Liver (tissue), 9 donors: ENCODE results near the gene MPRIP. TPM values are rescaled to one million over a fixed set of nuclear protein-coding genes. Genes with fewer than 3 reads are reported as not detected.

Experiments
- DNase-seq: peaks from one replicate; pipeline ENCODE4 v3.0.0-alpha.2; 2017; ENCODE audit warnings: low spot score
- H3K27ac ChIP-seq, 2 donors: one replicate each; pipeline ENCODE4 v1.7.0; 2013; ENCODE audit warnings: inconsistent platforms in 2 of 2, low read length in 2 of 2, control low read depth in 1 of 2, low read depth in 1 of 2, mild to moderate bottlenecking in 1 of 2
- H3K27me3 ChIP-seq, 4 donors: one replicate each; pipeline versions ENCODE4 v1.6.1 to v1.7.0; 2013; ENCODE audit warnings: low read length in 3 of 4, inconsistent platforms in 1 of 4, mild to moderate bottlenecking in 1 of 4, moderate library complexity in 1 of 4; ENCODE audit not compliant: control insufficient read depth in 4 of 4, insufficient read depth in 4 of 4
- H3K36me3 ChIP-seq, 4 donors: one replicate each; pipeline versions ENCODE4 v1.6.1 to v1.7.0; 2013; ENCODE audit warnings: low read length in 3 of 4, mild to moderate bottlenecking in 3 of 4, low read depth in 1 of 4, moderate library complexity in 1 of 4; ENCODE audit not compliant: control insufficient read depth in 4 of 4, insufficient read depth in 3 of 4
- H3K4me1 ChIP-seq, 4 donors: one replicate each; pipeline versions ENCODE4 v1.6.1 to v1.7.0; 2013; ENCODE audit warnings: low read length in 3 of 4, mild to moderate bottlenecking in 3 of 4, moderate library complexity in 1 of 4; ENCODE audit not compliant: control insufficient read depth in 4 of 4, insufficient read depth in 4 of 4
- H3K4me3 ChIP-seq, 3 donors: one replicate each; pipeline versions ENCODE4 v1.6.1 to v1.7.0; 2013; ENCODE audit warnings: low read length in 3 of 3, control low read depth in 1 of 3, low read depth in 1 of 3, mild to moderate bottlenecking in 1 of 3
- H3K9ac ChIP-seq, 2 donors: one replicate each; pipeline ENCODE4 v1.7.0; 2013; ENCODE audit warnings: low read length in 2 of 2, mild to moderate bottlenecking in 2 of 2, moderate library complexity in 2 of 2, control low read depth in 1 of 2, low read depth in 1 of 2
- H3K9me3 ChIP-seq, 4 donors: one replicate each; pipeline versions ENCODE4 v1.6.1 to v1.7.0; 2013; ENCODE audit warnings: low read length in 3 of 4; ENCODE audit not compliant: control insufficient read depth in 4 of 4
- EGR1 ChIP-seq, 2 donors: IDR thresholded peaks; 2 replicates each; pipeline ENCODE4 v1.6.1; 2016 to 2018; ENCODE audit warnings: antibody characterized with exemption in 2 of 2, low read depth in 2 of 2
- FOXA1 ChIP-seq: IDR thresholded peaks from 2 replicates; pipeline ENCODE4 v1.6.1; 2016; ENCODE audit warnings: antibody characterized with exemption
- FOXA2 ChIP-seq: IDR thresholded peaks from 2 replicates; pipeline ENCODE4 v1.6.1; 2016; ENCODE audit warnings: antibody characterized with exemption
- HNF4A ChIP-seq, 2 donors: conservative IDR thresholded peaks; 2 replicates each; pipeline ENCODE4 v1.6.1; 2016; ENCODE audit warnings: antibody characterized with exemption in 2 of 2, mild to moderate bottlenecking in 2 of 2
- HNF4G ChIP-seq: IDR thresholded peaks from 2 replicates; pipeline ENCODE4 v1.6.1; 2016; ENCODE audit warnings: antibody characterized with exemption
- JUND ChIP-seq, 2 donors: IDR thresholded peaks; 2 replicates each; pipeline ENCODE4 v1.6.1; 2016; ENCODE audit warnings: antibody characterized with exemption in 2 of 2
- NR2F2 ChIP-seq: IDR thresholded peaks from 2 replicates; pipeline ENCODE4 v1.6.1; 2016; ENCODE audit warnings: antibody characterized with exemption
- RAD21 ChIP-seq, 2 donors: IDR thresholded peaks; 2 replicates each; pipeline ENCODE4 v1.6.1; 2016; ENCODE audit warnings: antibody characterized with exemption in 2 of 2, mild to moderate bottlenecking in 2 of 2
- REST ChIP-seq: IDR thresholded peaks from 2 replicates; pipeline ENCODE4 v1.6.1; 2016; ENCODE audit warnings: antibody characterized with exemption, mild to moderate bottlenecking
- SP1 ChIP-seq: IDR thresholded peaks from 2 replicates; pipeline ENCODE4 v1.6.1; 2018; ENCODE audit warnings: antibody characterized with exemption, mild to moderate bottlenecking
- TAF1 ChIP-seq: conservative IDR thresholded peaks from 2 replicates; pipeline ENCODE4 v1.6.1; 2016; ENCODE audit warnings: antibody characterized with exemption, mild to moderate bottlenecking
- ZBTB33 ChIP-seq: IDR thresholded peaks from 2 replicates; pipeline ENCODE4 v1.6.1; 2016; ENCODE audit warnings: antibody characterized with exemption
- WGBS: extraction: QIAGEN DNeasy Blood & Tissue Kit; methylation state at CpG from one replicate; pipeline ENCODE4 v1.1.7; 2013; 5-methylcytosine and 5-hydroxymethylcytosine counted together
- polyA plus RNA-seq, 2 donors: library from polyadenylated mRNA; stranded (reverse) in 1 of 2; unstranded in 1 of 2; fragments of 200-250 nt in 1 of 2; fragments of >200 nt in 1 of 2; fragmentation: Nextera tagmentation in 1 of 2; extraction: Ambion mirVana in 1 of 2; gene quantifications; one replicate each; pipeline versions ENCODE4 v1.2.1 to v1.2.3, GENCODE V29; 2013 to 2015
- total RNA-seq, 2 donors: library from RNA; depleted of rRNA; stranded (reverse); fragments of >200 nt; gene quantifications; one replicate each; pipeline ENCODE4 v1.2.3, GENCODE V29; 2014
- TF ChIP-seq, protein P1 (sequence below): fragments of 150-350 bp; IDR thresholded peaks from 2 replicates; pipeline ENCODE4 v1.5.1; 2017; ENCODE audit warnings: improper control_type of control experiment, low read depth, low read length; ENCODE audit not compliant: missing input control
- TF ChIP-seq, protein P2 (sequence below): IDR thresholded peaks from 2 replicates; pipeline ENCODE4 v1.6.1; 2016; ENCODE audit warnings: antibody characterized with exemption
- donor health status: healthy.
- donor health status: healthy.
- donor health status: healthy.
- donor health status: healthy.
- donor health status: healthy.

Gene MPRIP
- total and polyA plus RNA-seq, 4 donors, result 21.2 to 61.9 (median 34.7) TPM

- TF ChIP-seq EGR1 (IDR thresholded peaks at IDR 0.05; ENCODE audit: low read depth in 2 of 2), result no peak
- no peak for TF ChIP-seq SP1
- TF ChIP-seq FOXA1, result no peak
- TF ChIP-seq, protein P1, sequence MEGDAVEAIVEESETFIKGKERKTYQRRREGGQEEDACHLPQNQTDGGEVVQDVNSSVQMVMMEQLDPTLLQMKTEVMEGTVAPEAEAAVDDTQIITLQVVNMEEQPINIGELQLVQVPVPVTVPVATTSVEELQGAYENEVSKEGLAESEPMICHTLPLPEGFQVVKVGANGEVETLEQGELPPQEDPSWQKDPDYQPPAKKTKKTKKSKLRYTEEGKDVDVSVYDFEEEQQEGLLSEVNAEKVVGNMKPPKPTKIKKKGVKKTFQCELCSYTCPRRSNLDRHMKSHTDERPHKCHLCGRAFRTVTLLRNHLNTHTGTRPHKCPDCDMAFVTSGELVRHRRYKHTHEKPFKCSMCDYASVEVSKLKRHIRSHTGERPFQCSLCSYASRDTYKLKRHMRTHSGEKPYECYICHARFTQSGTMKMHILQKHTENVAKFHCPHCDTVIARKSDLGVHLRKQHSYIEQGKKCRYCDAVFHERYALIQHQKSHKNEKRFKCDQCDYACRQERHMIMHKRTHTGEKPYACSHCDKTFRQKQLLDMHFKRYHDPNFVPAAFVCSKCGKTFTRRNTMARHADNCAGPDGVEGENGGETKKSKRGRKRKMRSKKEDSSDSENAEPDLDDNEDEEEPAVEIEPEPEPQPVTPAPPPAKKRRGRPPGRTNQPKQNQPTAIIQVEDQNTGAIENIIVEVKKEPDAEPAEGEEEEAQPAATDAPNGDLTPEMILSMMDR, result no peak
- TF ChIP-seq, protein P2, sequence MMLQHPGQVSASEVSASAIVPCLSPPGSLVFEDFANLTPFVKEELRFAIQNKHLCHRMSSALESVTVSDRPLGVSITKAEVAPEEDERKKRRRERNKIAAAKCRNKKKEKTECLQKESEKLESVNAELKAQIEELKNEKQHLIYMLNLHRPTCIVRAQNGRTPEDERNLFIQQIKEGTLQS, result no peak
- no peak for TF ChIP-seq HNF4G
- TF ChIP-seq JUND (IDR thresholded peaks at IDR 0.05), result no peak
- TF ChIP-seq ZBTB33, result no peak
- no peak overlapping the region for H3K4me3 ChIP-seq
- H3K9me3 ChIP-seq, result no peaks in the 10 kb centered on the region
- H3K4me1 ChIP-seq, result no peaks in the 10 kb centered on the region
- no peak overlapping the region for H3K9ac ChIP-seq
- no peaks in the 10 kb centered on the region for H3K27me3 ChIP-seq
- no peak overlapping the region for H3K27ac ChIP-seq
- WGBS, result 86% methylated on average over 13 of the region's 13 CpGs
- DNase-seq, result no peak
- peaks cover 19 to 78% (median 49%) of the 10 kb centered on the region in 4 donors for H3K36me3 ChIP-seq
Measured at GRCh38 chr17:17180741-17181525, 138.7 kb downstream of the MPRIP start.

DNA sequence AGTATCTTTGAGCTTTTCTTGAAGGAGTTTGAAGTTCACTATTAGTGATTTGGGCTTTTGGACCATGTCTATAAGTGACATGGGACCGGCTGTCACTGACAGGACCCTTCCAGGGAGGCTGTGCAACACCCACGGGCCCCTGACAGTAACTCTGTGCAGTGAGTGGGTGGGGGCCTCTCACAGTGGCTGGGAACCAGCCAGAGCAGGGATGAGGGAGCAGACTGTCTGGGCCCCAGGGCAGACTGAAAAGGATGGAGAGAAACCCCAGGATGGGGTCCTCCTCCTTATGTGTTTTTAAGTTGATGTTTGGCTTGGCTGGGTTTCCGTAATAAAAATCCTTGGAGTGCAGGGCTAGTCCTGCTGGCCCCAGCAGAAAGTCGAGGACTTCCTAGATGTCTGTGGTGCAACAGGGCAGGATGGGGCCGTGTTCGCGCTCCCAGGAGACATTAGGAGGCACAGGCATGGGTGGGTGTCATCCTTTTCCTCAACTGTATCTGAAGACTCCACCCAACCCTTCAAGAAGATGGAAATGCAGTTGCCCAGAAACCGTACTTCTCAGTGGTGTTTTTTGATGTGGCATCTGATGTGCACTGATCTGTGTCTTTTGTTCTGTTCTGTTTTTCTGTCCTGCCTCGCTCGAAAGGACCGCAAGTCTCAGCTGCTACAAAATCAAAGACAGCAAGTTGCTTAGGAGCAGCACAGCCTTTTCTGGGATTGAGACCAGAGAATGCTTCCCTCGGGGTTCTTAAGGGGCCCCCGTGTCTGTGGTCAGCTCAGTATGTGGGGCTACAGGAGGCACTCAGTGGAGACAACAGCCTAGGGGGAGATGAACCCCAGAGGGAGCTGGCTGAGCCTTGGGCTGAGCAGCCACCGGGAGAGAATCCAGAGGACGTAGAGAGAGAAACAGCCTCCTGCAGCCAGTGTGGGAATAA is 139.7 kb downstream of the MPRIP start:
- DNase-seq, result no peak
- H3K4me1 ChIP-seq, result no peaks in the 10 kb centered on the region
- no peak overlapping the region for H3K4me3 ChIP-seq
- H3K9me3 ChIP-seq, result no peaks in the 10 kb centered on the region
- TF ChIP-seq FOXA1, result no peak
- TF ChIP-seq NR2F2, result no peak
- no peak for TF ChIP-seq SP1
- TF ChIP-seq REST, result no peak
- no peak for TF ChIP-seq HNF4A (conservative IDR thresholded peaks at IDR 0.05)
- no peak for TF ChIP-seq EGR1 (IDR thresholded peaks at IDR 0.05; ENCODE audit: low read depth in 2 of 2)
- TF ChIP-seq RAD21 (IDR thresholded peaks at IDR 0.05), result no peak
- no peak for TF ChIP-seq TAF1
- TF ChIP-seq ZBTB33, result no peak
- TF ChIP-seq, protein P2, result no peak
- no peak for TF ChIP-seq FOXA2
- TF ChIP-seq, protein P1, result no peak
- no peak for TF ChIP-seq HNF4G
- TF ChIP-seq JUND (IDR thresholded peaks at IDR 0.05), result no peak
- H3K36me3 ChIP-seq, result peaks cover 19 to 68% (median 42%) of the 10 kb centered on the region in 4 donors
- no peak overlapping the region for H3K9ac ChIP-seq
- H3K27me3 ChIP-seq, result no peaks in the 10 kb centered on the region
- H3K27ac ChIP-seq, result no peak overlapping the region
- WGBS, result 91% methylated on average over 15 of the region's 15 CpGs
